GM19438 (cell line): ENCODE results near the gene A2M.

ENCODE experiments used
- ATAC-seq: cut with Tn5 transposase; IDR thresholded peaks from one replicate; pipeline ENCODE4 v1.9.1; 2021; ENCODE audit warnings: low read depth; ENCODE audit not compliant: unreplicated experiment

Gene A2M

GRCh38 chr12:9043766-9044165 is 72.0 kb downstream of the A2M start:
- ATAC-seq: no peak

GRCh38 chr12:9041321-9041720 is 74.4 kb downstream of the A2M start:
- no peak for ATAC-seq

GRCh38 chr12:9040484-9041186 is 75.1 kb downstream of the A2M start:
- ATAC-seq: no peak

- ATAC-seq: no peak
Observed at GRCh38 chr12:9039397-9039977, 76.2 kb downstream of the A2M start.

- ATAC-seq: no peak
Observed at GRCh38 chr12:9037431-9037830, 78.3 kb downstream of the A2M start.

- no peak for ATAC-seq
Observed at GRCh38 chr12:9036227-9036626, 79.5 kb downstream of the A2M start.

- no peak for ATAC-seq
Observed at GRCh38 chr12:9034095-9034494, 81.6 kb downstream of the A2M start.

- no peak for ATAC-seq
Observed at GRCh38 chr12:9033265-9033887, 82.3 kb downstream of the A2M start.

- no peak for ATAC-seq
Observed at GRCh38 chr12:9032202-9032964, 83.3 kb downstream of the A2M start.

GRCh38 chr12:9030776-9031175 is 84.9 kb downstream of the A2M start:
- ATAC-seq: no peak

- ATAC-seq: no peak
Observed at GRCh38 chr12:9027161-9028059, 88.3 kb downstream of the A2M start.

GRCh38 chr12:9024512-9024911 is 91.2 kb downstream of the A2M start:
- ATAC-seq: no peak

- no peak for ATAC-seq
Observed at GRCh38 chr12:9022592-9022991, 93.1 kb downstream of the A2M start.
